Measurements from ENCODE around the gene ELF2. TPM values are rescaled to one million over a fixed set of nuclear protein-coding genes. Genes with fewer than 3 reads are reported as not detected.

ELF2 gene
- total and polyA plus RNA-seq, 12 donors: 13.3 to 43.5 (median 35.6) TPM

GRCh38 chr4:139176302-139177048 is 543 bp downstream of the ELF2 start:
- no peaks in the 10 kb centered on the region for H3K9me3 ChIP-seq
- peak in 1 of 9 donors; percentile 16 for TF ChIP-seq CTCF (IDR thresholded peaks at IDR 0.05)
- H3K4me1 ChIP-seq: peaks cover 0 to 49% (median 27%) of the 10 kb centered on the region in 9 donors

GRCh38 chr4:139175646-139176301 is 1.2 kb downstream of the ELF2 start:
- DNase-seq: no peak
- 2% methylated on average over 26 of the region's 26 CpGs for WGBS, 2 donors
- Histone ChIP-seq H3K9me3 (no peaks in the 10 kb centered on the region), H3K4me1 (peaks cover 4 to 53% (median 34%) of the 10 kb centered on the region in 9 donors), H3K4me3 (peak overlapping the region; percentile 79 to 100 (median 98)), H3K27ac (peak overlapping the region; percentile 98 to 100 (median 100)), H3K36me3 (no peaks in the 10 kb centered on the region), H3K27me3 (no peaks in the 10 kb centered on the region)
- ATAC-seq: peak in 3 of 8 donors; percentile 1
- intact Hi-C loops (cut with DNase I): loop anchor here in 8 of 10 donors (2.0 to 10.0 kb wide), 11 partner anchors 71 to 143 kb away; partner anchors contain the start of genes NAA15 (in 4 of the 8) and NDUFC1 (in 1 of the 8)
- no peak for TF ChIP-seq CTCF (IDR thresholded peaks at IDR 0.05)

More at GRCh38 chr4:139176302-139177048, 543 bp downstream of the ELF2 start:
- ATAC-seq (peak; percentile 66 to 85 (median 80)), DNase-seq (peak; percentile 87 to 91)
- no peaks in the 10 kb centered on the region for H3K36me3 ChIP-seq
- 0 to 1% methylated on average over 63 to 89 of the region's 89 CpGs for WGBS, 2 donors
- intact Hi-C loops (cut with DNase I): loop anchor here in 8 of 10 donors (2.0 to 10.0 kb wide), 11 partner anchors 72 to 144 kb away; partner anchors contain the start of genes NAA15 (in 4 of the 8) and NDUFC1 (in 1 of the 8)
- H3K27ac ChIP-seq: peak overlapping the region; percentile 98 to 100 (median 100)
- H3K27me3 ChIP-seq: no peaks in the 10 kb centered on the region
- H3K4me3 ChIP-seq: peak overlapping the region; percentile 79 to 100 (median 98)

- WGBS, 2 donors: 60 to 67% methylated on average over 7 of the region's 7 CpGs
- Histone ChIP-seq H3K27ac (no peak overlapping the region), H3K4me3 (no peak overlapping the region), H3K4me1 (peaks cover 10 to 64% (median 40%) of the 10 kb centered on the region in 9 donors), H3K27me3 (no peaks in the 10 kb centered on the region), H3K9me3 (no peaks in the 10 kb centered on the region), H3K36me3 (no peaks in the 10 kb centered on the region)
- intact Hi-C loops (cut with DNase I): loop anchor here in 5 of 10 donors (5.0 to 10.0 kb wide), 5 partner anchors 67 to 137 kb away; no protein-coding TSS in a partner anchor
- ATAC-seq: no peak
- TF ChIP-seq CTCF (IDR thresholded peaks at IDR 0.05): no peak
- no peak for DNase-seq
Measured at GRCh38 chr4:139171876-139172691, 4.9 kb downstream of the ELF2 start.
